CD8-positive, alpha-beta memory T cell (primary cell): ENCODE results near the gene SPRR2E. TPM values are rescaled to one million over a fixed set of nuclear protein-coding genes. Genes with fewer than 3 reads are reported as not detected.
"Not testable (repeated sequence)": the region's sequence is repeated elsewhere in the genome, so short reads cannot be mapped to it uniquely, and the experiment has no call there.

Source experiments
- CTCF ChIA-PET: fragments of 350-600 bp; sonication (Branson Sonifier 250); formaldehyde crosslinking; loops from one replicate; lab custom pipeline; 2021; ENCODE audit warnings: antibody characterized with exemption; lab: Charles Lee
- POLR2A ChIA-PET: fragments of 350-600 bp; sonication (Branson Sonifier 250); formaldehyde crosslinking; loops from one replicate; lab custom pipeline; 2021; ENCODE audit warnings: antibody characterized with exemption; lab: Charles Lee
- DNase-seq, 5 donors: peaks; one replicate each; pipeline versions ENCODE4 v3.0.0 to v3.0.0-alpha.2; 2020 to 2022; ENCODE audit warnings: mixed read lengths in 1 of 5
- H3K27ac ChIP-seq: one replicate; pipeline ENCODE4 v1.7.0; 2013; ENCODE audit warnings: low read depth, mild to moderate bottlenecking, low read length, moderate library complexity
- H3K27me3 ChIP-seq: 2 replicates; pipeline ENCODE4 v1.7.0; 2013; ENCODE audit warnings: low read length, mild to moderate bottlenecking; ENCODE audit not compliant: insufficient read depth, poor library complexity, severe bottlenecking
- H3K36me3 ChIP-seq: 2 replicates; pipeline ENCODE4 v1.7.0; 2013; ENCODE audit warnings: mild to moderate bottlenecking, low read length, moderate library complexity; ENCODE audit not compliant: insufficient read depth
- H3K4me1 ChIP-seq: 2 replicates; pipeline ENCODE4 v1.7.0; 2013; ENCODE audit warnings: mild to moderate bottlenecking, low read length, moderate library complexity; ENCODE audit not compliant: insufficient read depth
- H3K4me3 ChIP-seq: 2 replicates; pipeline ENCODE4 v1.7.0; 2013; ENCODE audit warnings: mild to moderate bottlenecking, low read length
- H3K9me3 ChIP-seq: 2 replicates; pipeline ENCODE4 v1.7.0; 2013; ENCODE audit warnings: mild to moderate bottlenecking, low read length
- H3K27ac Mint-ChIP-seq, 8 donors: one replicate each; pipeline ENCODE4 v1.8.0; 2020 to 2021; ENCODE audit warnings: mixed read lengths in 8 of 8, mild to moderate bottlenecking in 6 of 8, inconsistent platforms in 3 of 8, moderate library complexity in 3 of 8
- H3K27me3 Mint-ChIP-seq, 2 donors: one replicate each; pipeline ENCODE4 v1.8.0; 2020 to 2021; ENCODE audit warnings: mixed read lengths in 2 of 2, mild to moderate bottlenecking in 1 of 2, moderate library complexity in 1 of 2
- H3K36me3 Mint-ChIP-seq, 3 donors: one replicate each; pipeline ENCODE4 v1.8.0; 2020 to 2021; ENCODE audit warnings: mixed read lengths in 3 of 3, inconsistent platforms in 1 of 3, mild to moderate bottlenecking in 1 of 3
- H3K4me1 Mint-ChIP-seq, 3 donors: one replicate each; pipeline ENCODE4 v1.8.0; 2020 to 2021; ENCODE audit warnings: mixed read lengths in 3 of 3, inconsistent platforms in 1 of 3, mild to moderate bottlenecking in 1 of 3
- H3K4me3 Mint-ChIP-seq, 7 donors: one replicate each; pipeline ENCODE4 v1.8.0; 2020 to 2021; ENCODE audit warnings: mixed read lengths in 7 of 7, mild to moderate bottlenecking in 6 of 7, moderate library complexity in 4 of 7, inconsistent platforms in 2 of 7
- H3K9me3 Mint-ChIP-seq, 5 donors: one replicate each; pipeline ENCODE4 v1.8.0; 2020 to 2022; ENCODE audit warnings: mixed read lengths in 5 of 5, mild to moderate bottlenecking in 3 of 5, moderate library complexity in 2 of 5, inconsistent platforms in 1 of 5
- polyA plus RNA-seq: library from polyadenylated mRNA; unstranded; fragments of 300-500 nt; fragmentation: Illumina TruSeq; gene quantifications from one replicate; pipeline ENCODE4 v1.2.3, GENCODE V29; 2021
- total RNA-seq, 2 experiments: library from RNA; stranded (reverse); gene quantifications; one replicate each; pipeline ENCODE4 v1.2.3, GENCODE V29; 2021

The SPRR2E gene
- total and polyA plus RNA-seq, 3 experiments from 2014 or later: not detected

DNA sequence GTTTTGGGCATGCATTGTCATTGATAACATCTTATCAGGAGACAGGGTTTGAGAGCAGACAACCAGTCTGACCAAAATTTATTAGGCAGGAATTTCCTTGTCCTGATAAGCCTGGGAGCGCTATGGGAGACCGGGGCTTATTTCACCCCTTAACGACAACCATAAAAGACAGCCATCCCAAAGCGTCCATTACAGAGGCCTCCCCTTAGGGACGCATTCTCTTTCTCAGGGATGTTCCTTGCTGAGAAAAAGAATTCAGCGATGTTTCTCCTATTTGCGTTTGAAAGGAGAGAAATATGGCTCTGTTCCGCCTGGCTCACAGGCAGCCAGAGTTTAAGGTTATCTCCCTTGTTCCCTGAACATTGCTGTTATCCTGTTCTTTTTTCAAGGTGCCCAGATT is 29.5 kb upstream of the SPRR2E start:
- POLR2A ChIA-PET, H3K4me3 Mint-ChIP-seq, H3K4me3 ChIP-seq, H3K27ac ChIP-seq, H3K36me3 Mint-ChIP-seq, DNase-seq, H3K4me1 ChIP-seq, H3K36me3 ChIP-seq, H3K27me3 ChIP-seq, H3K9me3 ChIP-seq, H3K27ac Mint-ChIP-seq, H3K4me1 Mint-ChIP-seq, CTCF ChIA-PET: not testable (repeated sequence)
- H3K27me3 Mint-ChIP-seq: peaks cover 7 to 12% of the 10 kb centered on the region in 2 donors
- H3K9me3 Mint-ChIP-seq: peaks cover 8 to 16% (median 13%) of the 10 kb centered on the region in 5 donors

DNA sequence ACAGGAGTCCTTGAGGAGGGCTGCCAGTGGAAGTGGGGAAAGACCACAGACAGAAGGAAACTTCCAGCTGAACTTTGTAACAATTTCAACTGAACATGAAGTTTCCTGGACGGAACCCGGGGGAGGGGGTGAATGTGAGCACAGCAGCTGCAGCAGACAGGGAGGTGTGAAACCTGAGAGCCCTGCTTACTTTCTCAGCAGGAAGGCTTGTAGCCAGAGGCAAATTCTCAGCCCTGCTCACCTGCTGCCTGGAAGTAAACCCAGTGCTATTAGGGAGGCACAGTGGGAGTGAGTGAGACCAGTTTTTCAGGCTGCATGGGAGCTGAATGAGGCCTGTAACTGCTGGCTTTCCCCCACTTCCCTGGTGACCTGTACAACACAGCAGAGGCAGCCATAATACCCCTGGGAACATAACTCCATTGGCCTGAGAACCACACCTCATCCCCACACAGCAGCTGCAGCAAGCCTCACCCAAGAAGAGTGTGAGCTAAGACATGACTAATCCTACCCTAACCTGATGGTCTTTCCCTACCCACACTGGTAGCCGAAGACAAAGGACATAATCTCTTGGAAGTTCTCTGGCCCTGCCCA is 28.6 kb upstream of the SPRR2E start:
- no peaks in the 10 kb centered on the region for H3K4me1 ChIP-seq
- ChIA-PET POLR2A (no interaction called here), CTCF (no interaction called here)
- Mint-ChIP-seq H3K9me3 (peaks cover 8 to 16% (median 13%) of the 10 kb centered on the region in 5 donors), H3K27ac (no peak overlapping the region), H3K27me3 (peaks cover 7 to 18% of the 10 kb centered on the region in 2 donors), H3K4me1 (no peaks in the 10 kb centered on the region), H3K4me3 (no peak overlapping the region), H3K36me3 (no peaks in the 10 kb centered on the region)
- DNase-seq: no peak
- no peaks in the 10 kb centered on the region for H3K27me3 ChIP-seq
- H3K4me3 ChIP-seq: no peak overlapping the region
- H3K36me3 ChIP-seq: no peaks in the 10 kb centered on the region
- H3K9me3 ChIP-seq: no peaks in the 10 kb centered on the region
- H3K27ac ChIP-seq: no peak overlapping the region

DNA sequence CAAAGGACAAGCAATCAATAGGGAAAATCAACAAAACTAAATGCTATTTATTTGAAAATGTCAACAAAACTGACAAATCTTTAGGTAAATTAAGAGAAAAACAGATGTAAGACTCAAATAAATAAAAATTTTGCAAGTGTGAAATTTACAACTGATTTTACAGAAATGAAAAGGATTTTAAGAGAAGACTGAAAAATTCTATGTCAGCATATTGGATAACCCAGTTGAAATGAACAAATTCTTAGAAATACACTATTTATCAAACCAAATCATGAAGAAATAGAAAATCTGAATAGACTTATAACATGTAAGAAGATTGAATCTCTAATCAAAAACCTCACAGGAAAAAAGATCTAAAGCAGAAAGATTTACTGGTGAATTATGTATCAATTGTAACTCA is 26.6 kb upstream of the SPRR2E start:
- CTCF ChIA-PET: no interaction called here
- H3K4me3 ChIP-seq: no peak overlapping the region
- no peak for DNase-seq
- H3K36me3 ChIP-seq: no peaks in the 10 kb centered on the region
- Mint-ChIP-seq H3K4me3 (no peak overlapping the region), H3K27me3 (peaks cover 7 to 28% of the 10 kb centered on the region in 2 donors), H3K27ac (no peak overlapping the region), H3K9me3 (peaks cover 8 to 16% (median 13%) of the 10 kb centered on the region in 5 donors), H3K36me3 (no peaks in the 10 kb centered on the region), H3K4me1 (no peaks in the 10 kb centered on the region)
- no peak overlapping the region for H3K27ac ChIP-seq
- H3K9me3 ChIP-seq: no peaks in the 10 kb centered on the region
- H3K4me1 ChIP-seq: no peaks in the 10 kb centered on the region
- H3K27me3 ChIP-seq: no peaks in the 10 kb centered on the region
- POLR2A ChIA-PET: no interaction called here

DNA sequence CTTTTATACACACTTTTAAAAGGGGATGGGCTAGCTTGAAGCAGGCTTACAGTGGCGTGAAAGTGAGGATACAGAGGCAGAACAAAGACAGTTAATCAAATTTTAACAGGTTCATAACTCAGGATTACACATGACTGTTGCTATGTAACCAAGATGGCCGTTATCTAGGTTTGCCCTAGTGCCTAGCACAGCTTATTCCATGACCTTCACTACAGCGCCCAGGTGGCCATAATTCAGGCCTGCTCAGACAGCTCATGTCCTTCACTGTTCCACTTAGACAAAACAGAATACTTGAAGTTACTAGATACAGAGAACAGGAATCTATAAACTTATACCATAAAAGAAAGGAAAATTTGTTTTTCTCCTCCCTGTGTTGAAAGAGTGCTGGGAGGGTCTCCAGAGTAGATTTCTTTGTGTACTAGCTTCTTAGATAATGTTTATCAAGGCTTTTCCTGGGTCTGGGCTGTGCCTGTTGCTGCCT is 25.2 kb upstream of the SPRR2E start:
- Histone ChIP-seq H3K9me3 (no peaks in the 10 kb centered on the region), H3K4me1 (no peaks in the 10 kb centered on the region), H3K27ac (no peak overlapping the region), H3K36me3 (no peaks in the 10 kb centered on the region), H3K27me3 (peaks cover 4% of the 10 kb centered on the region), H3K4me3 (no peak overlapping the region)
- no peak for DNase-seq
- H3K27ac Mint-ChIP-seq: no peak overlapping the region
- ChIA-PET CTCF (no interaction called here), POLR2A (no interaction called here)
- no peaks in the 10 kb centered on the region for H3K4me1 Mint-ChIP-seq
- peaks cover 7 to 39% of the 10 kb centered on the region in 2 donors for H3K27me3 Mint-ChIP-seq
- H3K36me3 Mint-ChIP-seq: no peaks in the 10 kb centered on the region
- H3K9me3 Mint-ChIP-seq: peaks cover 0 to 7% (median 4%) of the 10 kb centered on the region in 5 donors
- H3K4me3 Mint-ChIP-seq: no peak overlapping the region

DNA sequence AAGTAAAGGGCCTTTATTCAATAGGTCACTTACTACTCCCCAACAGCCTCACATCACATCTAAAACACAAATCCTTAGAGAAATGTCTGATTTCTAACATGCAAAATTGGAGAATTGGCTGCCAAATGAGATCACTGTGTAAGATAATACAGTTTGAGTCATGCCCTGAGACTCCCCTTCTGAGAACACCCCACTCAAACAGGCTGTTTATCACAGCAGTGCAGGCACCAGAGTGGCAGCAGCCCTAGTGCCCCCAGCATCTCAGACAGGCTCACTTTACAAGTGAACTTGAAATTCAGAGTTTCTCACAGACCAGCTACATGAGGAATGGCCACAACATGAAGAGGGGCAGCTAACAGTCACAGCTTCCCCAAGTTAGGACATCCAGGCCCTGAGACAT is 20.9 kb upstream of the SPRR2E start:
- H3K9me3 ChIP-seq, DNase-seq, H3K36me3 ChIP-seq, H3K9me3 Mint-ChIP-seq, H3K36me3 Mint-ChIP-seq, H3K27me3 ChIP-seq, H3K4me1 Mint-ChIP-seq, POLR2A ChIA-PET, H3K4me3 Mint-ChIP-seq, CTCF ChIA-PET, H3K27ac ChIP-seq, H3K4me3 ChIP-seq, H3K4me1 ChIP-seq, H3K27ac Mint-ChIP-seq: not testable (repeated sequence)
- peaks cover 0 to 52% of the 10 kb centered on the region in 2 donors for H3K27me3 Mint-ChIP-seq

DNA sequence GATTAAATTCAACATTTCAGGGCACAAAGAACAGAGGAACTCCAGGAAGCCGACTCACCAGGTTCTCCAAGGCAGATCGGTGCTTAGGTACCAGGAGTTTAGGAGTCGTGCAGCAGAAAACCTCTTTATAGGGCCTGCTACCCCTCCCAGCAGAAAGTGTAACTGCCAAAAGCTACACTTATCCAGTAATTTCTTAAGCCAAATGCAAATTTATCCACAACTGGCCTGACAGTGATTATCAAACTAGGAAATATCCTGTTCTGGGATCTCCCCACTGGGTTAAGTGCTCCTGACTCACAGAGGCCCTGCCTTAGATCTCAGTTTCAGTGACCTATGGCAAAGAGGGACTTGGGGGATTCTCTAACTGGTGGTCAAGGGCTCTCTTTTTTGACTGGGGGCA is 19.1 kb upstream of the SPRR2E start, which contains the start of gene SPRR2F:
Gene SPRR2F, minus strand, starts transcription at position 101 of the 400 bp plus-strand sequence. CDS start 783 bp downstream, outside the sequence.
- Mint-ChIP-seq H3K9me3 (peaks cover 0 to 2% (median 0%) of the 10 kb centered on the region in 5 donors), H3K4me3 (no peak within 1 kb of the TSS), H3K27ac (peak within 1 kb of the TSS in 1 of 8 donors; percentile 71), H3K4me1 (no peaks in the 10 kb centered on the region), H3K27me3 (peaks cover 0 to 44% of the 10 kb centered on the region in 2 donors), H3K36me3 (no peaks in the 10 kb centered on the region)
- H3K4me1 ChIP-seq: no peaks in the 10 kb centered on the region
- H3K9me3 ChIP-seq: no peaks in the 10 kb centered on the region
- peaks cover 4% of the 10 kb centered on the region for H3K27me3 ChIP-seq
- POLR2A ChIA-PET: no interaction called here
- H3K36me3 ChIP-seq: no peaks in the 10 kb centered on the region
- no peak within 1 kb of the TSS for H3K27ac ChIP-seq
- CTCF ChIA-PET: no interaction called here
- no peak for DNase-seq
- no peak within 1 kb of the TSS for H3K4me3 ChIP-seq

DNA sequence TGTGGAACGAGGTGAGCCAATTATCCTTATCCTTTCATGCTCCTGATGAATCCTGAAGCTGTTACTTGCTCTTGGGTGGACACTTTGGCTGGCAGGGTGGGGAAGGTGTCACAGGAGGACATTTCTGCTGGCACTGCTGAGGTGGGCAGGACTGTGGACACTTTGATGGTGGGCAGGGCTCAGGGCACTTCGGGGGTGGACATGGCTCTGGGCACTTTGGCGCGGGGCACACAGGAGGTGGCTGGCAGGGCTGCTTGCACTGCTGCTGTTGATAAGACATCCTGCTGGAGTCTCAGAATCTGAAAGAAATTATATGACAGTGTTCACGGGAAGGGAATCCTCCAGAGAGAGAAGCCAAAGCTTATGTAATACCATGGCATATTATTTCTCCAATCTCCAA is 18.1 kb upstream of the SPRR2E start:
- H3K27me3 ChIP-seq, H3K4me3 ChIP-seq, H3K27ac ChIP-seq, H3K36me3 Mint-ChIP-seq, H3K9me3 Mint-ChIP-seq, H3K4me3 Mint-ChIP-seq, POLR2A ChIA-PET, CTCF ChIA-PET, H3K9me3 ChIP-seq, H3K4me1 Mint-ChIP-seq, H3K36me3 ChIP-seq, H3K4me1 ChIP-seq, DNase-seq: not testable (repeated sequence)
- Mint-ChIP-seq H3K27me3 (peaks cover 2 to 42% of the 10 kb centered on the region in 2 donors), H3K27ac (peak overlapping the region in 1 of 8 donors; percentile 71)

DNA sequence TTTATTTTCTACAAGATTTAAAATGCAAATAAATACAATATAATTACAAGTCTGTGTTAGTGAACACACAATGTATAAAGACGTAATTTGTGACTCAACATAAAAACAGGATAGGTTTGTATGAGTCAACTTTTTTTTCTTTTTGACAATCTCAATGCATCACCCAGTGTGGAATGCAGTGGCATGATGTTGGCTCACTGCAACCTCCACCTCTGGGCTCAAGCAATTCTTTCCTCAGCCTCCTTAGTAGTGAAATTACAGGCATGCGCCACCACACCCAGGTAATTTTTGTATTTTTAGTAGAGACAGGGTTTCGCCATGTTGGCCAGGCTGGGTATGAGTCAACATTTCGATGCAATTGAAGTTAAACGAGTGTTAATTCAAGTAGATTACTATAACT is 5.9 kb upstream of the SPRR2E start:
- Mint-ChIP-seq H3K4me3 (no peak overlapping the region), H3K9me3 (peaks cover 0 to 8% (median 2%) of the 10 kb centered on the region in 5 donors), H3K27ac (no peak overlapping the region), H3K27me3 (peaks cover 10 to 36% of the 10 kb centered on the region in 2 donors), H3K36me3 (no peaks in the 10 kb centered on the region), H3K4me1 (no peaks in the 10 kb centered on the region)
- Histone ChIP-seq H3K36me3 (no peaks in the 10 kb centered on the region), H3K4me1 (no peaks in the 10 kb centered on the region), H3K27me3 (peaks cover 5% of the 10 kb centered on the region), H3K27ac (no peak overlapping the region), H3K4me3 (no peak overlapping the region), H3K9me3 (no peaks in the 10 kb centered on the region)
- no peak for DNase-seq
- CTCF ChIA-PET: no interaction called here
- POLR2A ChIA-PET: no interaction called here
